WTC11 (cell line): ENCODE data around the gene MARK2. TPM values are rescaled to one million over a fixed set of nuclear protein-coding genes. Genes with fewer than 3 reads are reported as not detected.

ENCODE experiments used
- ATAC-seq: fragments of 200-7000 bp; cut with Tn5 transposase; 2 replicates; pipeline ENCODE4 v1.10.0; 2021; ENCODE audit warnings: mild to moderate bottlenecking, moderate library complexity
- CTCF ChIA-PET: fragments of 300-600 bp; sonication (Branson Sonifier 250); formaldehyde crosslinking; loops from one replicate; lab custom pipeline; 2021; ENCODE audit warnings: antibody characterized with exemption; lab: Charles Lee
- POLR2A ChIA-PET: fragments of 350-600 bp; sonication (Branson Sonifier 250); formaldehyde crosslinking; loops from one replicate; lab custom pipeline; 2021; ENCODE audit warnings: antibody characterized with exemption; lab: Charles Lee
- DNase-seq: peaks from one replicate; pipeline ENCODE4 v3.0.0; 2021; ENCODE audit warnings: low spot score
- H3K27ac Mint-ChIP-seq: 2 replicates; pipeline ENCODE4 v1.8.0; 2021; ENCODE audit warnings: mixed read lengths
- H3K27me3 Mint-ChIP-seq: 2 replicates; pipeline ENCODE4 v1.8.0; 2021; ENCODE audit warnings: low read depth, mild to moderate bottlenecking, moderate library complexity, mixed read lengths
- H3K36me3 Mint-ChIP-seq: 2 replicates; pipeline ENCODE4 v1.8.0; 2021; ENCODE audit warnings: mixed read lengths
- H3K4me1 Mint-ChIP-seq: 2 replicates; pipeline ENCODE4 v1.8.0; 2022; ENCODE audit warnings: mixed read lengths
- H3K4me3 Mint-ChIP-seq: 2 replicates; pipeline ENCODE4 v1.8.0; 2021; ENCODE audit warnings: mild to moderate bottlenecking, moderate library complexity, mixed read lengths
- H3K9me3 Mint-ChIP-seq: 2 replicates; pipeline ENCODE4 v1.8.0; 2021; ENCODE audit warnings: mixed read lengths
- AR ChIP-seq: fragments of 250-450 bp; sonication (Bioruptor Pico); IDR thresholded peaks from 2 replicates; pipeline ENCODE4 v1.9.0; 2021; ENCODE audit warnings: mild to moderate bottlenecking
- ATF6 ChIP-seq: sonication (generic); formaldehyde crosslinking; IDR thresholded peaks from 2 replicates; pipeline ENCODE4 v1.8.1; 2023; ENCODE audit warnings: mild to moderate bottlenecking, missing genetic modification reagents
- CREM ChIP-seq: sonication (generic); formaldehyde crosslinking; IDR thresholded peaks from 2 replicates; pipeline ENCODE4 v1.8.1; 2022; ENCODE audit warnings: mild to moderate bottlenecking, missing genetic modification reagents, moderate library complexity
- E2F1 ChIP-seq: sonication (generic); formaldehyde crosslinking; IDR thresholded peaks from 2 replicates; pipeline ENCODE4 v1.8.0; 2022; ENCODE audit warnings: mild to moderate bottlenecking, missing genetic modification reagents
- IRF1 ChIP-seq: sonication (generic); formaldehyde crosslinking; IDR thresholded peaks from 2 replicates; pipeline ENCODE4 v1.8.0; 2023; ENCODE audit warnings: missing genetic modification reagents
- IRF2 ChIP-seq: sonication (generic); formaldehyde crosslinking; IDR thresholded peaks from 2 replicates; pipeline ENCODE4 v1.8.0; 2022; ENCODE audit warnings: low read depth, missing genetic modification reagents, borderline replicate concordance
- NFE2L1 ChIP-seq: sonication (generic); formaldehyde crosslinking; IDR thresholded peaks from 2 replicates; pipeline ENCODE4 v1.8.1; 2023; ENCODE audit warnings: missing genetic modification reagents
- SMAD3 ChIP-seq: sonication (generic); formaldehyde crosslinking; IDR thresholded peaks from 2 replicates; pipeline ENCODE4 v1.8.0; 2022; ENCODE audit warnings: missing genetic modification reagents, mild to moderate bottlenecking, borderline replicate concordance
- ZNF138 ChIP-seq: sonication (generic); formaldehyde crosslinking; conservative IDR thresholded peaks from 2 replicates; pipeline ENCODE4 v1.8.1; 2022; ENCODE audit warnings: mild to moderate bottlenecking, moderate library complexity, missing genetic modification reagents
- total RNA-seq: library from RNA; stranded (reverse); gene quantifications from 3 replicates; pipeline ENCODE4 v1.2.3, GENCODE V29; 2021
- TF ChIP-seq, protein P1 (sequence below): fragments of 200-600 bp; IDR thresholded peaks from 2 replicates; pipeline ENCODE4 v1.8.0; 2022; ENCODE audit warnings: antibody characterized with exemption
- TF ChIP-seq, protein P2 (sequence below): sonication (generic); formaldehyde crosslinking; IDR thresholded peaks from 2 replicates; pipeline ENCODE4 v1.8.1; 2022; ENCODE audit warnings: mild to moderate bottlenecking, moderate library complexity, missing genetic modification reagents
- TF ChIP-seq, protein P3 (sequence below): sonication (generic); formaldehyde crosslinking; IDR thresholded peaks from 2 replicates; pipeline ENCODE4 v1.8.1; 2023; ENCODE audit warnings: mild to moderate bottlenecking, missing genetic modification reagents, moderate library complexity

MARK2 gene
- total RNA-seq, 1 experiment from 2014 or later = 57.4 TPM

GRCh38 chr11:63938479-63939396 is 99.8 kb downstream of the MARK2 start, which contains the start of gene NAA40 (continued):
- TF ChIP-seq CREM (CRISPR knock-in tag) = peak; percentile 95; the same call in 1 of the 2 replicates
- 0 out of 2 replicates have a peak, but pooled peaks have one; percentile 23 for TF ChIP-seq E2F1
- peak; percentile 55; the same call in 1 of the 2 replicates for TF ChIP-seq NFE2L1 (CRISPR knock-in tag)
- TF ChIP-seq, protein P1, sequence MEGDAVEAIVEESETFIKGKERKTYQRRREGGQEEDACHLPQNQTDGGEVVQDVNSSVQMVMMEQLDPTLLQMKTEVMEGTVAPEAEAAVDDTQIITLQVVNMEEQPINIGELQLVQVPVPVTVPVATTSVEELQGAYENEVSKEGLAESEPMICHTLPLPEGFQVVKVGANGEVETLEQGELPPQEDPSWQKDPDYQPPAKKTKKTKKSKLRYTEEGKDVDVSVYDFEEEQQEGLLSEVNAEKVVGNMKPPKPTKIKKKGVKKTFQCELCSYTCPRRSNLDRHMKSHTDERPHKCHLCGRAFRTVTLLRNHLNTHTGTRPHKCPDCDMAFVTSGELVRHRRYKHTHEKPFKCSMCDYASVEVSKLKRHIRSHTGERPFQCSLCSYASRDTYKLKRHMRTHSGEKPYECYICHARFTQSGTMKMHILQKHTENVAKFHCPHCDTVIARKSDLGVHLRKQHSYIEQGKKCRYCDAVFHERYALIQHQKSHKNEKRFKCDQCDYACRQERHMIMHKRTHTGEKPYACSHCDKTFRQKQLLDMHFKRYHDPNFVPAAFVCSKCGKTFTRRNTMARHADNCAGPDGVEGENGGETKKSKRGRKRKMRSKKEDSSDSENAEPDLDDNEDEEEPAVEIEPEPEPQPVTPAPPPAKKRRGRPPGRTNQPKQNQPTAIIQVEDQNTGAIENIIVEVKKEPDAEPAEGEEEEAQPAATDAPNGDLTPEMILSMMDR = no peak
- TF ChIP-seq SMAD3 (CRISPR knock-in tag) = no peak
- TF ChIP-seq, protein P2, sequence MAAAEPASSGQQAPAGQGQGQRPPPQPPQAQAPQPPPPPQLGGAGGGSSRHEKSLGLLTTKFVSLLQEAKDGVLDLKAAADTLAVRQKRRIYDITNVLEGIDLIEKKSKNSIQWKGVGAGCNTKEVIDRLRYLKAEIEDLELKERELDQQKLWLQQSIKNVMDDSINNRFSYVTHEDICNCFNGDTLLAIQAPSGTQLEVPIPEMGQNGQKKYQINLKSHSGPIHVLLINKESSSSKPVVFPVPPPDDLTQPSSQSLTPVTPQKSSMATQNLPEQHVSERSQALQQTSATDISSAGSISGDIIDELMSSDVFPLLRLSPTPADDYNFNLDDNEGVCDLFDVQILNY (CRISPR knock-in tag) = peak; percentile 89
- no peak for TF ChIP-seq ZNF138 (CRISPR knock-in tag)
- TF ChIP-seq IRF1 (CRISPR knock-in tag) = no peak

DNA sequence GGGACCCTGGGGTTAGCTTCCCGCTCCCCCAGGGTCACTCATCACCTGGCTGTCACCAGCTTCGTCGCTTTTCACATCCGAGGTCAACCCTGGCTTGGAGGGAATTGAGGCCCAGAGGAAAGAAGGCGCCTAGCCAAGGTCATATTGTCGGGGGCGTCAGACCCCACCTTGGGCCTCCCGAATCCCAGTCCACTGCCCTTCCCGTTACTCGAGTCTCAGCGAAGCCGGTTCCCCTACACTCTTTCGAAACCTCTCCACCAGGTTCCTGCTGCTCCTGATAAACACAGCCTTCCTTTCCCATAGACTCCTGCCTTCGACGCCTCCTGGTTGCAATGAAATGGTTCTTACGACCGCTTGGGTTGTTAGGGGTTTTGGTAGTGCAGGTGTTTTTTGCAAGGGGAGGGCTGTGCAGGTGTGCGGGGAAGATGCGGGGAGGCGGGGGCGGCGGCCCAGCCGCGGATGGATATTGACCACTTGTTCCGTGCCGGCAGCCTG is 100.5 kb downstream of the MARK2 start:
- ATAC-seq (no peak), DNase-seq (no peak)
- no peaks in the 10 kb centered on the region for H3K36me3 Mint-ChIP-seq
- H3K27ac Mint-ChIP-seq = peak overlapping the region; percentile 85
- peaks cover 18% of the 10 kb centered on the region for H3K4me1 Mint-ChIP-seq
- ChIA-PET POLR2A (interaction anchor here (0.6 to 1.5 kb wide), 2 partner anchors 20 to 22 kb away, joined by 3 to 8 read pairs; partner anchors contain the start of gene RCOR2), CTCF (interaction anchor here (0.5 to 3.6 kb wide), 12 partner anchors 13 to 1985 kb away, joined by 3 to 21 read pairs (median 3); partner anchors contain the start of gene ZFTA)
- TF ChIP-seq, protein P3, sequence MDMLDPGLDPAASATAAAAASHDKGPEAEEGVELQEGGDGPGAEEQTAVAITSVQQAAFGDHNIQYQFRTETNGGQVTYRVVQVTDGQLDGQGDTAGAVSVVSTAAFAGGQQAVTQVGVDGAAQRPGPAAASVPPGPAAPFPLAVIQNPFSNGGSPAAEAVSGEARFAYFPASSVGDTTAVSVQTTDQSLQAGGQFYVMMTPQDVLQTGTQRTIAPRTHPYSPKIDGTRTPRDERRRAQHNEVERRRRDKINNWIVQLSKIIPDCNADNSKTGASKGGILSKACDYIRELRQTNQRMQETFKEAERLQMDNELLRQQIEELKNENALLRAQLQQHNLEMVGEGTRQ (CRISPR knock-in tag) = no peak
- TF ChIP-seq ATF6 (CRISPR knock-in tag) = no peak
- peaks cover 5% of the 10 kb centered on the region; the same call in 1 of the 2 replicates for H3K27me3 Mint-ChIP-seq
- H3K4me3 Mint-ChIP-seq = peak overlapping the region; percentile 80
- H3K9me3 Mint-ChIP-seq = no peaks in the 10 kb centered on the region

DNA sequence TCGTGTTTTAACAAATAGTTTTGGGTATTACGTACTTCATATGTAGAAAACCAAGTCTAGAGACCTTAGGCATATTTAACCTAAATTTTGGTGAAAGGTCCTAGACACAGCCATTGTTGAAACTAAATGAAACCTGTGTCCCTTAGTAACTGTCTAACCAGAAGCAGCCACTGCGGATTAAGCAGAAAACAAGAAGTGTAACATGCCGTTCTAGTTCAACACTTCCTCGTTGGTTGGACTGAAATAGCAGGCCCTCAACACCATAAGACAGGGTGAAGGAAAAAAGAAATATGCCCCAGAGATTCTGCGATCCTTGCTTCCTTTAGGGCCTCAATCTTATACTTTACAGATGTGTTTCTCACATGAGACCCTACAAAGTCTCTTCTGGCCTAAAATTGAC is 101.9 kb downstream of the MARK2 start:
- DNase-seq = no peak
- POLR2A ChIA-PET = no interaction called here
- H3K27me3 Mint-ChIP-seq = peaks cover 5% of the 10 kb centered on the region; the same call in 1 of the 2 replicates
- ATAC-seq = no peak
- no peaks in the 10 kb centered on the region for H3K9me3 Mint-ChIP-seq
- peak overlapping the region; percentile 80 for H3K4me3 Mint-ChIP-seq
- H3K36me3 Mint-ChIP-seq = no peaks in the 10 kb centered on the region
- TF ChIP-seq IRF2 (CRISPR knock-in tag) (no peak), AR (CRISPR knock-in tag) (no peak)
- peak overlapping the region; percentile 38; the same call in 1 of the 2 replicates for H3K27ac Mint-ChIP-seq
- CTCF ChIA-PET = no interaction called here
- H3K4me1 Mint-ChIP-seq = peaks cover 19% of the 10 kb centered on the region
